Ishikawa (cell line): ENCODE data around the gene TBC1D9.
A peak's percentile ranks its signal among the peaks of the same experiment; 100 is the strongest.

Source experiments
- CEBPB ChIP-seq: IDR thresholded peaks from 2 replicates; pipeline ENCODE4 v1.6.1; 2012
- CREB1 ChIP-seq: IDR thresholded peaks from 2 replicates; pipeline ENCODE4 v1.6.1; 2012; ENCODE audit warnings: low read depth
- EGR1 ChIP-seq: IDR thresholded peaks from 2 replicates; pipeline ENCODE4 v1.6.1; 2012
- EP300 ChIP-seq: IDR thresholded peaks from 2 replicates; pipeline ENCODE4 v1.6.1; 2012; ENCODE audit warnings: borderline replicate concordance
- FOXM1 ChIP-seq: IDR thresholded peaks from 2 replicates; pipeline ENCODE4 v1.6.1; 2012; ENCODE audit warnings: low read depth, borderline replicate concordance
- NFIC ChIP-seq: IDR thresholded peaks from 2 replicates; pipeline ENCODE4 v1.6.1; 2012
- RAD21 ChIP-seq: IDR thresholded peaks from 2 replicates; pipeline ENCODE4 v1.6.1; 2012; ENCODE audit warnings: low read depth
- TAF1 ChIP-seq: IDR thresholded peaks from 2 replicates; pipeline ENCODE4 v1.6.1; 2012; ENCODE audit warnings: low read depth, mild to moderate bottlenecking
- TCF12 ChIP-seq: IDR thresholded peaks from 2 replicates; pipeline ENCODE4 v1.6.1; 2012; ENCODE audit warnings: low read depth
- TEAD4 ChIP-seq: IDR thresholded peaks from 2 replicates; pipeline ENCODE4 v1.6.1; 2012
- USF1 ChIP-seq: IDR thresholded peaks from 2 replicates; pipeline ENCODE4 v1.6.1; 2012
- YY1 ChIP-seq: IDR thresholded peaks from 2 replicates; pipeline ENCODE4 v1.6.1; 2012; ENCODE audit warnings: low read depth
- ZBTB7A ChIP-seq: IDR thresholded peaks from 2 replicates; pipeline ENCODE4 v1.6.1; 2012; ENCODE audit warnings: low read depth
- TF ChIP-seq, protein P1 (sequence below): IDR thresholded peaks from 2 replicates; pipeline ENCODE4 v1.6.1; 2012; ENCODE audit warnings: low read depth, mild to moderate bottlenecking
- TF ChIP-seq, protein P2 (sequence below): IDR thresholded peaks from 2 replicates; pipeline ENCODE4 v1.6.1; 2012

Gene TBC1D9

DNA sequence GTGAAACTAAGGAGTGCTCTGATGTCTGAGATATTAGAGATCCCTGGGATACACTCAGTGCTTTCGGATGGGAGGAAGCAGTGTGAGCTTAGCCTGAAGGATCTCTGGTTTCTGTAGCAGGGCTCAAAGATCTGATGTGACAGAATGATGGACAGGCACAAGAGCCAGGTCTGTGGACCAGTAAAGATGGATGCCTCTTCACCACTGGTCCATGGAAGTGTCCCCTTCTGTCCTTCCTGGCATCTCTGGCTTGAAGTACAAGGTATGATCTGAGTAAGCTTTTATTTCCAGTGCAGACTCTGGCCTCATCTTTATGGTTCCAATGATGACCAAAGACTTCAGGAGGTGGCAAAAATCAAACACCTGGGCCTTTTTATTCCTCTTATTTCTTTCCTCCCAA lies 88.1 kb downstream of the TBC1D9 start:
- TF ChIP-seq CEBPB (no peak), CREB1 (no peak), EP300 (no peak), NFIC (no peak), EGR1 (no peak), USF1 (no peak), FOXM1 (no peak), TAF1 (no peak), ZBTB7A (no peak)
- TF ChIP-seq, protein P1, sequence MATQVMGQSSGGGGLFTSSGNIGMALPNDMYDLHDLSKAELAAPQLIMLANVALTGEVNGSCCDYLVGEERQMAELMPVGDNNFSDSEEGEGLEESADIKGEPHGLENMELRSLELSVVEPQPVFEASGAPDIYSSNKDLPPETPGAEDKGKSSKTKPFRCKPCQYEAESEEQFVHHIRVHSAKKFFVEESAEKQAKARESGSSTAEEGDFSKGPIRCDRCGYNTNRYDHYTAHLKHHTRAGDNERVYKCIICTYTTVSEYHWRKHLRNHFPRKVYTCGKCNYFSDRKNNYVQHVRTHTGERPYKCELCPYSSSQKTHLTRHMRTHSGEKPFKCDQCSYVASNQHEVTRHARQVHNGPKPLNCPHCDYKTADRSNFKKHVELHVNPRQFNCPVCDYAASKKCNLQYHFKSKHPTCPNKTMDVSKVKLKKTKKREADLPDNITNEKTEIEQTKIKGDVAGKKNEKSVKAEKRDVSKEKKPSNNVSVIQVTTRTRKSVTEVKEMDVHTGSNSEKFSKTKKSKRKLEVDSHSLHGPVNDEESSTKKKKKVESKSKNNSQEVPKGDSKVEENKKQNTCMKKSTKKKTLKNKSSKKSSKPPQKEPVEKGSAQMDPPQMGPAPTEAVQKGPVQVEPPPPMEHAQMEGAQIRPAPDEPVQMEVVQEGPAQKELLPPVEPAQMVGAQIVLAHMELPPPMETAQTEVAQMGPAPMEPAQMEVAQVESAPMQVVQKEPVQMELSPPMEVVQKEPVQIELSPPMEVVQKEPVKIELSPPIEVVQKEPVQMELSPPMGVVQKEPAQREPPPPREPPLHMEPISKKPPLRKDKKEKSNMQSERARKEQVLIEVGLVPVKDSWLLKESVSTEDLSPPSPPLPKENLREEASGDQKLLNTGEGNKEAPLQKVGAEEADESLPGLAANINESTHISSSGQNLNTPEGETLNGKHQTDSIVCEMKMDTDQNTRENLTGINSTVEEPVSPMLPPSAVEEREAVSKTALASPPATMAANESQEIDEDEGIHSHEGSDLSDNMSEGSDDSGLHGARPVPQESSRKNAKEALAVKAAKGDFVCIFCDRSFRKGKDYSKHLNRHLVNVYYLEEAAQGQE: no peak
- TF ChIP-seq, protein P2, sequence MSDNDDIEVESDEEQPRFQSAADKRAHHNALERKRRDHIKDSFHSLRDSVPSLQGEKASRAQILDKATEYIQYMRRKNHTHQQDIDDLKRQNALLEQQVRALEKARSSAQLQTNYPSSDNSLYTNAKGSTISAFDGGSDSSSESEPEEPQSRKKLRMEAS: no peak

- TF ChIP-seq EP300 (no peak), RAD21 (no peak), TEAD4 (no peak), CREB1 (no peak), EGR1 (no peak), CEBPB (no peak), TAF1 (no peak), FOXM1 (no peak), TCF12 (no peak), ZBTB7A (no peak), YY1 (no peak), NFIC (no peak), USF1 (no peak)
- TF ChIP-seq, protein P1: no peak
- TF ChIP-seq, protein P2: no peak
Measured at GRCh38 chr4:140666889-140667614, 89.1 kb downstream of the TBC1D9 start.

GRCh38 chr4:140662082-140662869 lies 93.9 kb downstream of the TBC1D9 start:
- no peak for TF ChIP-seq YY1
- peak; percentile 26; the same call in 1 of the 2 replicates for TF ChIP-seq CEBPB

GRCh38 chr4:140661550-140661949 lies 94.6 kb downstream of the TBC1D9 start:
- no peak for TF ChIP-seq CEBPB
- TF ChIP-seq, protein P1: no peak
- no peak for TF ChIP-seq TEAD4
- no peak for TF ChIP-seq TCF12
- TF ChIP-seq FOXM1: no peak
- no peak for TF ChIP-seq ZBTB7A
- no peak for TF ChIP-seq EP300
- no peak for TF ChIP-seq USF1
- no peak for TF ChIP-seq EGR1
- TF ChIP-seq NFIC: no peak
